HUES48 (cell line): ENCODE data around the gene MAP2K2.
"Not testable (repeated sequence)": the region's sequence is repeated elsewhere in the genome, so short reads cannot be mapped to it uniquely, and the experiment has no call there.

ENCODE experiments used
- H3K27ac ChIP-seq: one replicate; pipeline ENCODE4 v1.7.0; 2013; ENCODE audit warnings: low read depth, low read length, inconsistent platforms
- H3K27me3 ChIP-seq: 2 replicates; pipeline ENCODE4 v1.6.1; 2013; ENCODE audit warnings: mild to moderate bottlenecking, low read length; ENCODE audit not compliant: control insufficient read depth, insufficient read depth
- H3K36me3 ChIP-seq: 2 replicates; pipeline ENCODE4 v1.6.1; 2013; ENCODE audit warnings: low read length; ENCODE audit not compliant: control insufficient read depth, insufficient read depth
- H3K4me1 ChIP-seq: 2 replicates; pipeline ENCODE4 v1.6.1; 2013; ENCODE audit warnings: mild to moderate bottlenecking, low read length; ENCODE audit not compliant: control insufficient read depth, insufficient read depth
- H3K4me3 ChIP-seq: 2 replicates; pipeline ENCODE4 v1.5.1; 2013; ENCODE audit warnings: mild to moderate bottlenecking, low read depth, low read length
- H3K9ac ChIP-seq: 2 replicates; pipeline ENCODE4 v1.6.1; 2013; ENCODE audit warnings: mild to moderate bottlenecking, low read depth, low read length, moderate library complexity
- H3K9me3 ChIP-seq: 2 replicates; pipeline ENCODE4 v1.6.1; 2013; ENCODE audit warnings: low read length; ENCODE audit not compliant: control insufficient read depth, insufficient read depth

The MAP2K2 gene

DNA sequence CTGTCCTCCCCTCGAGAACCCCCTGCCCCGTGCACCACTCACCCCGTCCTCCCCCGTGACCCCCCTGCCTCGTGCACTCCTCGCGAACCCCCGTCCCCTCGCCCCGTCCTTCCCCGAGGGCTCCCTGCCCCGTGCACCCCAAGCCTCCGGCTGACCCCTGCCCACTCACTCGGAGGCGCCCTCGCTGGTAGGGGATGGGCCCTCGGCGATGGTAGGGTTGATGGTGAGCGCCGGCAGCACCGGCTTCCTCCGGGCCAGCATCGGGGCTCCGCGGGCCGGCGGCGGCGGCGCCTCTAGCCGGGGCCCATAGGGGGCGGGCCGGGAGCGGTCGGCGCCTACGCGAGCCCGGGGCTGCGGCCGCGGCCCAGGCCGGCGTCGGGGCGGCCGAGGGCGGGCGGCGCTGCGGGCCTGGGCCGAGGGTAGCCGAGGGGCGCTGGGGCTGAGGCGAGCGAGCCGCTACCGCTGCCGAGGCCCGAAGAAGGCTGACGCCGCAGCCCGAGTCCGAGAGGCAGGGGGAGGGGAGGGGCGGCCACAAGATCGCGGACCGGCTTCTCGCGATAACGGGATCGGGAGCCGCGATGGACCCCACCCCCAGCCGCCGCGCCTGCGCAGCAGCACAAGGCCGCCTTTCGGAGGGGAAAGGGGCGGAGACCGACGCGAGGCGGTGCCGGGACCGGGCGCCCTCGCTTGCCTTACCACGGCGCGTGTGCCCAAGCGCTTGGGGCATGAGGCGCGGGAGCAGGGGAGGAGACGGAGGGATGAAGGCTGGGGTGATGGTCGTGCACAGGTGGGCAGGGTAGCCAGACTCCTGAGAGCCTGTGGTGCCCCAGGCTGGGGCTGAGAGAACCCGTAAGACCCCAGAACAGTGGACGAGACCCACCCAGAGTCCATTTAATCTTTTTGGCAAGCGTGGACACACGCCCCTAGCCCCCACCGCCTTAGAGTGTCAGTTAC lies at the start of gene MAP2K2:
TSS of gene MAP2K2 (minus strand) at position 508 of the 954 bp plus-strand sequence. CDS start at position 261, 247 bp downstream.
- peaks cover 6% of the 10 kb centered on the region for H3K4me1 ChIP-seq
- peak within 1 kb of the TSS; percentile 61 for H3K9ac ChIP-seq
- H3K9me3 ChIP-seq: no peaks in the 10 kb centered on the region
- 0 out of 2 replicates have a peak, but pooled peaks cover 5% of the 10 kb centered on the region for H3K36me3 ChIP-seq
- peak within 1 kb of the TSS; percentile 79 for H3K4me3 ChIP-seq
- no peaks in the 10 kb centered on the region for H3K27me3 ChIP-seq
- H3K27ac ChIP-seq: peak within 1 kb of the TSS; percentile 39

DNA sequence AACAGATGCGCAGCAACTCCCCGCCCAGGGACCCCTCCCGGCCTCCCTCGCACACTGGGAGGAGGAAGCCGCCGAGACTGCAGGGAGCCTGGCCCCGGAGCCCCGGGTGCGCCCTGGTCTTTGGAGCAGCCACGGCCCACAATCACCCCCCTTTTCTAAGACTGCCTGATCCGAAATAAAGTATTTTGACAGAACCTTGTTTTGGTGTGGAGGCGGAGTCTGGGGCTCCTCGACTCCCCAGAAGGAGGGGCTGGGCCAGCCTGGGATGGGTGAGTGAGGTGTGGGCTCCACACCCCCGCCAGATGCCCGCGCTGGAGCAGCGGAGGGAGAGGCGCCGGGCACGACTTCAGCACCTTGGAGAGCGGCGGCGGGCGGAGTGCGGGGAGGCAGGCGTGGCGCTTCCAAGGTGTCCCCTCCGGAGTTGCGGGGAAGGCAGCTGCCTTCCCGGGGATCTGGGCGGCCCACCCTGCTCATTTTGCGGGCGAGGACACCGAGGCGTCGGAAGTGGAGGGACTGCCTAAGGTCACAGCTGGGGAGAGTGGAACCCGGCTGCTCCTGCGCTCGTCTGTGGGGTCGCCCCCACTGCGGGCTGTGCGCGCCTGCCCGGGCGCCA lies 49.0 kb upstream of the MAP2K2 start:
- H3K9me3 ChIP-seq: no peaks in the 10 kb centered on the region

DNA sequence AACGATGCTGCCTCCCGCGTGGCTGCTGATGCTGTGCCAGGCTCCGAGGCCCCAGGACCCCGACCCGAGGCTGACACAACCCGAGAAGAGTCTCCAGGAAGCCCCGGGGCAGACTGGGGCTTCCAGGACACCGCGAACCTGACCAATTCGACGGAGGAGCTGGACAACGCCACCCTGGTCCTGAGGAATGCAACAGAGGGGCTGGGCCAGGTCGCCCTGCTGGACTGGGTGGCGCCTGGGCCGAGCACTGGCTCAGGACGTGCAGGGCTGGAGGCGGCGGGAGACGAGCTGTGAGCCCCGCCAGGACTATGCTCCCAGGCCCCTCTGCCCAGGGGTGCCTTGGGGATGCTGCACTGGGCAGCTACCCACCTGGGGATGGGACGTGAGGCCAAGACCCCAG lies 47.8 kb upstream of the MAP2K2 start:
- Histone ChIP-seq H3K36me3 (no peaks in the 10 kb centered on the region; the same call in 1 of the 2 replicates), H3K4me1 (no peaks in the 10 kb centered on the region), H3K27ac (no peak overlapping the region), H3K9ac (no peak overlapping the region), H3K4me3 (no peak overlapping the region), H3K9me3 (no peaks in the 10 kb centered on the region), H3K27me3 (peaks cover 8% of the 10 kb centered on the region)

More for the DNA sequence above, 49.0 kb upstream of the MAP2K2 start:
- Histone ChIP-seq H3K9ac (no peak overlapping the region), H3K4me3 (peak overlapping the region; percentile 50), H3K27ac (no peak overlapping the region), H3K36me3 (no peaks in the 10 kb centered on the region; the same call in 1 of the 2 replicates), H3K27me3 (peaks cover 8% of the 10 kb centered on the region), H3K4me1 (no peaks in the 10 kb centered on the region)

DNA sequence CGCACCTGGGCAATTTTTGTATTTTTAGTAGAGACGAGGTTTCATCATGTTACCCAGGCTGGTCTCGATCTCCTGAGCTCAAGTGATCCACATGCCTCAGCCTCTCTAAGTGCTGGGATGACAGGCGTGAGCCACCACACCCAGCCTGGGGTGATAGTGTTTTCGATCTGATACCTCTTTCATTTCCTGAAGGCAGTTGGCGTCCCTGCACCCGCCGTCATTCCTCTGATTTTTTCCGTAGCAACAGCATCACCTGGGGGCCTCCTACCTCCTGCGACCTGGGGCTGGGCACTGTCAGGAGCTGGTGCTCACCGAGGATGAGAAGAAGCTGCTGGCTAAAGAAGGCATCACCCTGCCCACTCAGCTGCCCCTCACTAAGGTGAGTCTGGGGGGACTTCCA lies 40.3 kb upstream of the MAP2K2 start:
- H3K27ac ChIP-seq: no peak overlapping the region
- H3K9me3 ChIP-seq: no peaks in the 10 kb centered on the region
- H3K9ac ChIP-seq: no peak overlapping the region
- no peaks in the 10 kb centered on the region for H3K36me3 ChIP-seq
- no peaks in the 10 kb centered on the region for H3K4me1 ChIP-seq
- H3K27me3 ChIP-seq: no peaks in the 10 kb centered on the region
- H3K4me3 ChIP-seq: no peak overlapping the region

DNA sequence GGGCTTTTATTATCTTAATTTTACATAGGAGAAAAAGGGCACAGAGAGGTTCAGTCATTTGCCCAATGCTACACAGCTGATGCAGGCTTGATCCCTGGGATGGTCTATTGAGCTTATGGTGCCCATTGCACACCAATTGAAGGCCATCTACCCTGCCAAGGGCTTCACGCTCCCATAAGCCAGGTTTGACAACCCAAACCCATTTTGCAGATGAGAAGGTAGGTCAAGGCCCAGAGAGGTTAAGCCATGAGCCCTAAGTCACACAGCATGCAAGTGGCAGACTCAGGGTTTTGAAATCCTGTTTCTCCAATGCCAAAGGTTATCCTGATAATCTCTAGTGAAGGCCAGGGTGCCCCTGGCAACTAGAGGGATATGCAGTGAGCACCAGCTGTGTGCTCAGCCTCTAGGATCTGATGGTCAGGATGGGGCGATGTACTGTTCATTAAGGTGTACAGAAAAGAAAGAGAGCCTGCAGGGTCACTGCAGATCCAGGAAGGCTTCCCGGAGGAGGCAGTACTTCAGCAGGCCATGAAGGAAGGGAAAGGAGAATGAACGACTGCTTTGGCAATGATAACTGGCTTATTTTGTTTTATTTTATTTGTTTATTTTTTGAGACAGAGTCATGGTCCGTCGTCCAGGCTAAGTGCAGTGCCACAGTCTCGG lies 37.6 kb upstream of the MAP2K2 start:
- Histone ChIP-seq H3K4me1 (no peaks in the 10 kb centered on the region), H3K36me3 (no peaks in the 10 kb centered on the region), H3K4me3 (no peak overlapping the region), H3K27ac (no peak overlapping the region), H3K9ac (no peak overlapping the region), H3K27me3 (no peaks in the 10 kb centered on the region), H3K9me3 (no peaks in the 10 kb centered on the region)

DNA sequence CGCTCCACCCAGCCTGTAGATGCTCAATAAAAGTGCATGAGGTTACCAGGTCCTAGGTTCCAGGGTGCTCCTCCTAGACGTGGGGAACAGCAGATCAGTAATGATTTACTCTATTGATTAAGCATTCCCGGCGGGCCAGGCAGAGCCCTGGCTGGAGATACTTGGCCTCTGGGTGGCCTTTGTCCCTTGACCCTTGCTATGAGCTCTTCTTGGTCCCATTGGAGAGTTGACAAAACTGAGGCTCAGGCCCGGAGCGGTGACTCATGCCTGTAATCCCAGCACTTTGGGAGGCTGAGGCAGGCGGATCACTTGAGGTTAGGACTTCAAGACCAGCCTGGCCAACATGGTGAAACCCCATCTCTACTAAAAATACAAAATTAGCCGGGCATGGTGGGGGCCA lies 34.0 kb upstream of the MAP2K2 start:
- not testable (repeated sequence) for H3K27ac ChIP-seq, H3K27me3 ChIP-seq, H3K4me3 ChIP-seq

DNA sequence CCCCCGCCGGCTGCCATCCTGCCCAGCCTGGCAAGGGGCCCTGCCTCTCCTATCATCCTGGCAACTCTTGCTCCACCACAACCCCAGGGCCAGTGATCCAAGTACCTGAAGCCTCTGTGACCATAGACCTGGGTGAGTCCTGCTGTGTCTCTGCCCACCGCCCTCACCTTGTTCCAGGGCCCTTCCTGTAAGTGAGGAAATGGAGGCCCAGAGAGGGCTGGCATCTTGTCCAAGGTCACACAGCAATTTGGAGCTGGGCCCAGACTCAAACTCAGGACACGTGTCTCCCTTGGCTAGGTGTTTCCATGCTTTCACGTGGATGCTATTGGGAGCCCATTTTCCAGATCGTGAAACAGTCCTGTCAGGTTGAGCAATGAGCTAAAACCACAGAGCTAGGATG lies 33.2 kb upstream of the MAP2K2 start:
- no peaks in the 10 kb centered on the region for H3K4me1 ChIP-seq
- H3K36me3 ChIP-seq: no peaks in the 10 kb centered on the region
- no peaks in the 10 kb centered on the region for H3K9me3 ChIP-seq
- no peak overlapping the region for H3K4me3 ChIP-seq
- no peak overlapping the region for H3K9ac ChIP-seq
- no peak overlapping the region for H3K27ac ChIP-seq
- no peaks in the 10 kb centered on the region for H3K27me3 ChIP-seq

More for the DNA sequence above, 34.0 kb upstream of the MAP2K2 start:
- not testable (repeated sequence) for H3K9ac ChIP-seq, H3K9me3 ChIP-seq, H3K4me1 ChIP-seq, H3K36me3 ChIP-seq

DNA sequence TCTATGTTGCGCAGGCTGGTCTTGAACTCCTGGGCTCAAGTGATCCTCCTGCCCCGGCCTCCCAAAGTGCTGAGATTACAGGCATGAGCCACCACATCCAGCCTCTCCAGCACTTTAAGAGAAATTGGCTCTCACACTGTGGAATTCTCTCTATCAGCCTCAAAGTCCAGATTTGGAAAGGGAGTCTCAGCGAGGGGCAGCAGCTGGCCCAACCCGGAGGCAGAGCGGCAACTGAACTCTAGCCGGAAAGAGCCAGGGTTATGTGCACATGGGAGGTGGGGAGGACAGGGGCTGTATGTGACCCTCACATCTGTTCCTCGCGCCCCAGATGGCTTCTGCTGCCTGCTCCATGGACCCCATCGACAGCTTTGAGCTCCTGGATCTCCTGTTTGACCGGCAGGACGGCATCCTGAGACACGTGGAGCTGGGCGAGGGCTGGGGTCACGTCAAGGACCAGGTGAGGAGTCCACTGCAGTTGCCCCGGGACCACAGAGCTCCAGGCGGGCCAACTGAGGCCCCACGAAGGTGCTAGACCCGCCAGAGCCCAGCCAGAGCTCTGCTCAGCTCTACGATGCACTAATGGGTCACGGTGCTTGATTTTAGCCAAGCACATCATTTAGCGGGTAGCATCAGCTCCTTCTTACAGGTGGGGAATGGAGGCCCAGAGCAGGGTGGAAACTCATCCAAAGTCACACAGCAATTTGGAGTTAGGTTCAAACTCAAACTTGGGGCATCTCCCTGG lies 30.8 kb upstream of the MAP2K2 start:
- H3K27me3 ChIP-seq: no peaks in the 10 kb centered on the region
- no peak overlapping the region for H3K4me3 ChIP-seq

DNA sequence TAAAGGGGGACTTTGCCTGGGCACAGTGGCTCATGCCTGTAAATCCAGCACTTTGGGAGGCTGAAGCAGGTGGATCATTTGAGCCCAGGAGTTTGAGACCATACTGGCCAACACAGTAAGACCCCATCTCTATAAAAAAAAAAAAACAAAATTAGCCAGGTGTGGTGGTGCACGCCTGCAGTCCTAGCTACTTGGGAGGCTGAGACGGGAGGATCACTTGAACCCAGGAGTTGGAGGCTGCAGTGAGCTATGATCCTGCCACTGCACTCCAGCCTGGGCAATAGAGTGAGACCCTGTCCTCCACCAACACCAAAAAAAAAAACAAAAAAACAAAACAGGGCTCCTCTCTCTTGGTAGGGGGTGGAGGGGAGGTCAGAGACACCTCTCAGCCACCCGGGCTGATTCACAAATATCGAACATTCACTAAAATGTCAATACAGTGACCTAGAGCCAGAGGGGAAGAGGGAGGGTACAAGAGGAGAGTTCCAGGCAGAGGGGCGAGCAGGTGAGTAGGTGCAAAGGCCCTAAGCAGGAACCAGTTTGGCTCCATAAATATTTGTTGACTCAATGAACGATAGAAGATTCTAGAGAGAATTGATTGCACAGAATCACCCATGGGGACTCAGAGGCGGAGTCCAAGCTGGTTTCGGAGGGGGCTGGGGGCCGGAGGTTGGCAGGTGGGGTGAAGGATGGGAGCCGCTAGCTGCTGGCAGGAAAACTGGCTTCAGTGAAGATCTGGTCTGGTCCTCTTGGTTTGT lies 28.5 kb upstream of the MAP2K2 start:
- Histone ChIP-seq H3K9ac (no peak overlapping the region), H3K4me3 (no peak overlapping the region), H3K9me3 (no peaks in the 10 kb centered on the region), H3K27ac (no peak overlapping the region), H3K4me1 (no peaks in the 10 kb centered on the region), H3K27me3 (no peaks in the 10 kb centered on the region), H3K36me3 (no peaks in the 10 kb centered on the region)

More for the DNA sequence above, 30.8 kb upstream of the MAP2K2 start:
- Histone ChIP-seq H3K9me3 (no peaks in the 10 kb centered on the region), H3K27ac (no peak overlapping the region), H3K9ac (no peak overlapping the region), H3K36me3 (no peaks in the 10 kb centered on the region), H3K4me1 (no peaks in the 10 kb centered on the region)

DNA sequence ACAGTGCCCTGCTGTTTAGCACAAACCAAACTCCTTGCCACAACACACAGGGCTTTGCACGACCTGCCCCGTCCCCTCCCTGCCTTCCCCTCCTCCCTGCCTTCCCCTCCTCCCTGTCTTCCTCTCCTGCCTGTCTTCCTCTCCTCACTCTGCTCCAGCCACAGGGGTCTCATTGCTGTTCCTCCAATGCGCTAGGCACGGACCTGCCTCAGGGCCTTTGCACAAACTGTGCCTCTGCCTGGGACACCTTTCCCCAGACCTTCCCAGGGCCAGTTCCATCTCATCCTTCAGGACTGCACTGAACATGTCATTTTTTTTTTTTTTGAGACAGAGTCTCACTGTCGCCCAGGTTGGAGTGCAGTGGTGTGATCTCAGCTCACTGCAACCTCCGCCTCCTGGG lies 27.7 kb upstream of the MAP2K2 start:
- Histone ChIP-seq H3K27ac (no peak overlapping the region), H3K36me3 (no peaks in the 10 kb centered on the region), H3K27me3 (no peaks in the 10 kb centered on the region), H3K4me3 (no peak overlapping the region), H3K9ac (no peak overlapping the region), H3K9me3 (no peaks in the 10 kb centered on the region), H3K4me1 (no peaks in the 10 kb centered on the region)
